HG02970 (cell line): ENCODE results near the gene KLK8.

Experiments used
- ATAC-seq: cut with Tn5 transposase; IDR thresholded peaks from one replicate; pipeline ENCODE4 v1.9.1; 2021; ENCODE audit warnings: mild to moderate bottlenecking, moderate library complexity, moderate number of reproducible peaks; ENCODE audit not compliant: unreplicated experiment, low FRiP score

KLK8 gene

DNA sequence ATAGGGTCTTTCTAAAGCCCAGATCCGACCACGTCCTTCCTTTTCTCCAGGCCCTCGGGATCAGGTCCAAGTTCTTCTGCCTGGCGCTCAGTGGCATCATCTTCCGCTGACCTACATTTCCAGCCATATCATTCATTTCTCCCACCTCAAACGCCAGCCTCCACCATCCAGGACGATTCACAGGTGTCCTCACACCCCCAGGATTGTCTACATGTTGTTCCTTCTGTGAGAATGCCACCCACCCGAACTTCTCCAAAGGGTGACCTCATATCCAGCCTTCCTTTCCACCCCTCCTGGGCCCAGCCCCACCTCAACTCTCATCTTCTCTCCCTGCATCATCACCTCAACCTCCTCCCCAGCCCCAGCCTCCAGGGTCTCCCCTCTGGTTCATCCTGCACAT is 43.8 kb downstream of the KLK8 start:
- ATAC-seq, result no peak

DNA sequence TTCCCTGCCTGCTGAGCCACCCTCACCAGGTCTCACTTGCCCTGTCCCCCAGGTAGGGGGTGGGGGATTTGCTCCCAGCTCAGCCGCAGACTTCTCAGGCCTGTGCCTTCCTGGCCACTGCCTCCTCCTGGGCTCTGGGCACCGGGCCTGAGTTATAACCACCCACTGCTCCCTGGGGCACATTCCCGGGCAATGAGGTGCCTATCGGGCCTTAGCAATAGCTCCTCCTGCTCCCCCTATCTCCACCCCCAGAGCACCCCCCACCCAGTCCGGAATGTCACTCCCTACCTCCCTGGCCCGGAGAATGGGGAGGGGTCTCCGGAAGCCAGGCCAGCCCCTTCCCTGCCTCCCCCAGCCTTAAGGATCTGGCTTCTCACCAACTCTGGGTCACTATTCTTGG is 48.5 kb downstream of the KLK8 start, which contains the start of gene KLK5:
Gene KLK5, minus strand, starts transcription at position 129 of the 400 bp plus-strand sequence. CDS start 381 bp downstream, outside the sequence.
- ATAC-seq, result no peak

DNA sequence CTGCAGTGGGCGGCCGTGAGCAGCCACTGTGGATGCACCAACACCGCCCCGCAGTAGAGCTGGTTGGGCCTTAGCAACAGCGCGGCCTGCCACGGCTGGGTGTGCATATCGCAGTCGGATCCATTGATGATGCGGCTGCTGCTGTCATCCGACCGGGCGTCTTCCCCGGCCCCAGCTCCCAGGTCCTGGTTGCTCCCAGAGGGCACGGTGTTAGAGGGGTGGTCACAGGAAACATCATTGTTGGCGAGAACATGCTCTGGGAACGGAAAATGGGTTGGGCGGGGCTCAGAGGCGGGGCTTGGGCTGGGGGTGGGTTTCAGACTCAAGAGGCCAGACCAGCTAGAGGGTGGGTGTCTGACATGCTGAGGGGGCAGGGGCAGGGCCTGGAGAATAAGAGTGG is 51.5 kb downstream of the KLK8 start:
- ATAC-seq, result no peak

DNA sequence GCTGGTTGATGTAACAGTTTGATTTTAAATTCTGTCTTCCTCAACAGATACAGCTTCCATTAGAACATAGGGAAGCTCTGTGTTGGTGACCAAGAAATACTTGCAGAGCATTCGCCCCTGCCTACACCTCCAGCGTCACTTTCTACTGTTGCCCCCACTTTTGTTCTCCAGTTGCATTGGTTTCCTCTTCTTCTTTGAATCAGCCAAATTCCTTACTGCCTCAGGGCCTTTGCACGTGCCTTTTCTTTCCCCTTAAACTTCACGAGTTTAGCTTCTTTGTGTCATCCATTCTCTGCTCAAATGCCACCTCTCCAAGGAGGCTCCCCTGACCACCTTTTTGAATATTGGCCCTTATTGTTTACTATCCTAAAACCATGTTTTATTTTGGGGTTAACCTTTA is 54.3 kb downstream of the KLK8 start:
- no peak for ATAC-seq
